A549 (cell line): Measurements from ENCODE around the gene CTDP1.
"Not testable (repeated sequence)": the region's sequence is repeated elsewhere in the genome, so short reads cannot be mapped to it uniquely, and the experiment has no call there.

Experiments
- CTCF ChIP-seq: fragments of >200 bp; sonication (Bioruptor Twin); formaldehyde crosslinking; IDR thresholded peaks from 3 replicates; pipeline ENCODE4 v1.5.1; 2016
- GATA3 ChIP-seq: IDR thresholded peaks from 2 replicates; pipeline ENCODE4 v1.6.1; 2012; ENCODE audit warnings: borderline replicate concordance
- KDM5A ChIP-seq: fragments of 200-600 bp; sonication (generic); IDR thresholded peaks from 2 replicates; pipeline ENCODE4 v1.6.1; 2016; ENCODE audit warnings: antibody characterized with exemption, mild to moderate bottlenecking
- MAX ChIP-seq: IDR thresholded peaks from 2 replicates; pipeline ENCODE4 v1.6.1; 2012
- POLR2A ChIP-seq: IDR thresholded peaks from 2 replicates; pipeline ENCODE4 v1.6.1; 2012; ENCODE audit warnings: mild to moderate bottlenecking, low read length
- POLR2AphosphoS2 ChIP-seq: conservative IDR thresholded peaks from 2 replicates; pipeline ENCODE4 v1.6.1; 2012; ENCODE audit warnings: low read length, improper control_type of control experiment, inconsistent platforms
- RARB ChIP-seq: fragments of 250-450 bp; sonication (Bioruptor Pico); IDR thresholded peaks from 2 replicates; pipeline ENCODE4 v1.8.0; 2021; ENCODE audit warnings: mild to moderate bottlenecking, moderate library complexity

GRCh38 chr18:79752946-79753345 lies 73.3 kb downstream of the CTDP1 start:
- not testable (repeated sequence) for TF ChIP-seq MAX; RARB (CRISPR knock-in tag); GATA3; KDM5A; CTCF; POLR2AphosphoS2; POLR2A
